GM23248 (cell line): Measurements from ENCODE around the gene VPS4A. TPM values are rescaled to one million over a fixed set of nuclear protein-coding genes. Genes with fewer than 3 reads are reported as not detected.
"Not testable (repeated sequence)": the region's sequence is repeated elsewhere in the genome, so short reads cannot be mapped to it uniquely, and the experiment has no call there.

ENCODE experiments used
- DNase-seq: peaks from one replicate; pipeline ENCODE4 v3.0.0-alpha.2; 2015
- H2AFZ ChIP-seq: fragments of 200-600 bp; sonication (generic); 2 replicates; pipeline ENCODE4 v1.6.1; 2016; ENCODE audit warnings: antibody characterized with exemption
- H3F3A ChIP-seq: fragments of 200-600 bp; sonication (generic); 2 replicates; pipeline ENCODE4 v1.6.1; 2016; ENCODE audit warnings: mild to moderate bottlenecking, antibody characterized with exemption, mixed run types; ENCODE audit not compliant: insufficient read depth
- H3K27ac ChIP-seq: fragments of 200-600 bp; sonication (generic); 2 replicates; pipeline ENCODE4 v1.5.1; 2016; ENCODE audit warnings: mild to moderate bottlenecking
- H3K27me3 ChIP-seq: fragments of 200-600 bp; sonication (generic); replicated peaks from 2 replicates; pipeline ENCODE4 v1.6.1; 2016; ENCODE audit warnings: mild to moderate bottlenecking; ENCODE audit not compliant: insufficient read depth
- H3K36me3 ChIP-seq: fragments of 200-600 bp; sonication (generic); 2 replicates; pipeline ENCODE4 v1.6.1; 2016; ENCODE audit warnings: low read depth, mild to moderate bottlenecking
- H3K4me1 ChIP-seq: fragments of 200-600 bp; sonication (generic); 2 replicates; pipeline ENCODE4 v1.6.1; 2016; ENCODE audit warnings: mild to moderate bottlenecking; ENCODE audit not compliant: insufficient read depth
- H3K4me2 ChIP-seq: fragments of 200-600 bp; sonication (generic); one replicate; pipeline ENCODE4 v1.6.1; 2016; ENCODE audit warnings: mild to moderate bottlenecking; ENCODE audit not compliant: unreplicated experiment
- H3K4me3 ChIP-seq: fragments of 200-600 bp; sonication (generic); 2 replicates; pipeline ENCODE4 v1.5.1; 2016; ENCODE audit warnings: mild to moderate bottlenecking
- H3K79me2 ChIP-seq: fragments of 200-600 bp; sonication (generic); 2 replicates; pipeline ENCODE4 v1.6.1; 2016; ENCODE audit warnings: mild to moderate bottlenecking; ENCODE audit not compliant: insufficient read depth
- H3K9ac ChIP-seq: fragments of 200-600 bp; sonication (generic); 2 replicates; pipeline ENCODE4 v1.6.1; 2016; ENCODE audit warnings: mild to moderate bottlenecking
- H3K9me2 ChIP-seq: fragments of 200-600 bp; sonication (generic); 2 replicates; pipeline ENCODE4 v1.6.1; 2016; ENCODE audit warnings: mixed run types, mild to moderate bottlenecking, moderate library complexity; ENCODE audit not compliant: insufficient read depth
- H3K9me3 ChIP-seq: fragments of 200-600 bp; sonication (generic); one replicate; pipeline ENCODE4 v1.6.1; 2017; ENCODE audit warnings: low read depth
- H4K20me1 ChIP-seq: fragments of 200-600 bp; sonication (generic); 2 replicates; pipeline ENCODE4 v1.6.0; 2016; ENCODE audit not compliant: insufficient read depth
- EZH2 ChIP-seq: fragments of 200-600 bp; sonication (generic); IDR thresholded peaks from 2 replicates; pipeline ENCODE4 v1.6.1; 2018; ENCODE audit warnings: antibody characterized with exemption, mild to moderate bottlenecking; ENCODE audit not compliant: insufficient read depth, poor library complexity, severe bottlenecking
- EZH2phosphoT487 ChIP-seq: fragments of 200-600 bp; sonication (generic); IDR thresholded peaks from 2 replicates; pipeline ENCODE4 v1.6.1; 2018; ENCODE audit warnings: antibody characterized with exemption, moderate library complexity, mild to moderate bottlenecking, low read depth; ENCODE audit not compliant: insufficient read depth
- WGBS, 2 experiments: methylation state at CpG; one replicate each; pipeline ENCODE4 v1.1.6; 2015 to 2017; ENCODE audit warnings: low lambda C conversion rate in 2 of 2, low coverage in 1 of 2; ENCODE audit errors: missing lambda C conversion rate in 2 of 2; 5-methylcytosine and 5-hydroxymethylcytosine counted together
- in situ Hi-C: fragments of 300-500 bp; cut with MboI; formaldehyde crosslinking; loops from 2 replicates; pipeline ENCODE4 v1.15.0; 2020
- polyA plus RNA-seq: library from polyadenylated mRNA; unstranded; fragments of >200 nt; fragmentation: Nextera tagmentation; extraction: Ambion mirVana; gene quantifications from 2 replicates; pipeline ENCODE4 v1.2.1, GENCODE V29; 2016
- total RNA-seq: library from RNA; depleted of rRNA; stranded (reverse); fragments of >200 nt; shearing (Covaris generic); gene quantifications from 2 replicates; pipeline ENCODE4 v1.2.3, GENCODE V29; 2014

The VPS4A gene
- total and polyA plus RNA-seq, 2 experiments from 2014 or later, result 36.5 to 43.8 TPM

- Histone ChIP-seq H3K9ac (no peak within 1 kb of the TSS), H3K9me3 (no peaks in the 10 kb centered on the region), H3K4me3 (no peak within 1 kb of the TSS), H3K36me3 (no peaks in the 10 kb centered on the region), H3K9me2 (no peaks in the 10 kb centered on the region), H3F3A (0 out of 2 replicates have a peak, but pooled peaks cover 7% of the 10 kb centered on the region), H4K20me1 (no peaks in the 10 kb centered on the region), H3K27me3 (no peaks in the 10 kb centered on the region), H3K27ac (no peak within 1 kb of the TSS), H2AFZ (no peak within 1 kb of the TSS), H3K4me1 (no peaks in the 10 kb centered on the region), H3K79me2 (no peaks in the 10 kb centered on the region), H3K4me2 (no peak within 1 kb of the TSS)
- no peak for DNase-seq
- TF ChIP-seq EZH2phosphoT487 (no peak), EZH2 (no peak)
- WGBS, 2 experiments, result 86 to 90% methylated on average over 12 of the region's 12 CpGs
- in situ Hi-C loops, result no loop called here
These were observed 40.3 kb downstream of the VPS4A start, which contains the start of gene TMED6 for GRCh38 chr16:69351309-69352027. TMED6 (minus strand) TSS chr16:69351786; CDS start chr16:69351753, 33 bp downstream.

GRCh38 chr16:69360070-69360469, 48.9 kb downstream of the VPS4A start:
- H3K9me2 ChIP-seq, H3K9ac ChIP-seq, H3K27me3 ChIP-seq, H3K9me3 ChIP-seq, H2AFZ ChIP-seq, H3F3A ChIP-seq, H3K4me2 ChIP-seq, H3K27ac ChIP-seq, H3K4me1 ChIP-seq, H4K20me1 ChIP-seq, in situ Hi-C loops, DNase-seq, H3K79me2 ChIP-seq, H3K4me3 ChIP-seq: not testable (repeated sequence)
- 94 to 96% methylated on average over 9 of the region's 9 CpGs for WGBS, 2 experiments
- peaks cover 14% of the 10 kb centered on the region; the same call in 1 of the 2 replicates for H3K36me3 ChIP-seq

GRCh38 chr16:69363281-69363717, 52.1 kb downstream of the VPS4A start:
- TF ChIP-seq EZH2 (no peak), EZH2phosphoT487 (no peak)
- WGBS, 2 experiments, result 84 to 85% methylated on average over 5 of the region's 5 CpGs
- Histone ChIP-seq H3K36me3 (peaks cover 25% of the 10 kb centered on the region; the same call in 1 of the 2 replicates), H3K4me1 (no peaks in the 10 kb centered on the region), H2AFZ (no peak overlapping the region), H3K9me2 (no peaks in the 10 kb centered on the region), H3K9me3 (no peaks in the 10 kb centered on the region), H3F3A (0 out of 2 replicates have a peak, but pooled peaks cover 5% of the 10 kb centered on the region), H3K4me3 (no peak overlapping the region), H3K27ac (no peak overlapping the region), H4K20me1 (no peaks in the 10 kb centered on the region), H3K4me2 (no peak overlapping the region), H3K9ac (no peak overlapping the region), H3K79me2 (peaks cover 13% of the 10 kb centered on the region; the same call in 1 of the 2 replicates), H3K27me3 (no peaks in the 10 kb centered on the region)
- DNase-seq, result no peak
- in situ Hi-C loops, result no loop called here

- H3K4me2 ChIP-seq, result no peak overlapping the region
- H3K4me1 ChIP-seq, result no peaks in the 10 kb centered on the region
- no peak overlapping the region for H3K9ac ChIP-seq
- no peaks in the 10 kb centered on the region for H4K20me1 ChIP-seq
- DNase-seq, result no peak
- 0 out of 2 replicates have a peak, but pooled peaks cover 8% of the 10 kb centered on the region for H3F3A ChIP-seq
- no peaks in the 10 kb centered on the region for H3K27me3 ChIP-seq
- 100% methylated on average over 2 of the region's 2 CpGs for WGBS, 2 experiments
- H3K4me3 ChIP-seq, result no peak overlapping the region
- in situ Hi-C loops, result no loop called here
- no peaks in the 10 kb centered on the region for H3K9me3 ChIP-seq
- TF ChIP-seq EZH2phosphoT487, result no peak
- TF ChIP-seq EZH2, result no peak
- H3K9me2 ChIP-seq, result no peaks in the 10 kb centered on the region
- H3K36me3 ChIP-seq, result peaks cover 33% of the 10 kb centered on the region; the same call in 1 of the 2 replicates
- H3K79me2 ChIP-seq, result peaks cover 13% of the 10 kb centered on the region; the same call in 1 of the 2 replicates
- H3K27ac ChIP-seq, result no peak overlapping the region
- H2AFZ ChIP-seq, result no peak overlapping the region
These were observed 52.9 kb downstream of the VPS4A start for GRCh38 chr16:69364088-69364487.
